ENCODE results near the gene EMC9.
A peak's percentile ranks its signal among the peaks of the same experiment; 100 is the strongest.

The EMC9 gene, protein sequence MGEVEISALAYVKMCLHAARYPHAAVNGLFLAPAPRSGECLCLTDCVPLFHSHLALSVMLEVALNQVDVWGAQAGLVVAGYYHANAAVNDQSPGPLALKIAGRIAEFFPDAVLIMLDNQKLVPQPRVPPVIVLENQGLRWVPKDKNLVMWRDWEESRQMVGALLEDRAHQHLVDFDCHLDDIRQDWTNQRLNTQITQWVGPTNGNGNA

DNA sequence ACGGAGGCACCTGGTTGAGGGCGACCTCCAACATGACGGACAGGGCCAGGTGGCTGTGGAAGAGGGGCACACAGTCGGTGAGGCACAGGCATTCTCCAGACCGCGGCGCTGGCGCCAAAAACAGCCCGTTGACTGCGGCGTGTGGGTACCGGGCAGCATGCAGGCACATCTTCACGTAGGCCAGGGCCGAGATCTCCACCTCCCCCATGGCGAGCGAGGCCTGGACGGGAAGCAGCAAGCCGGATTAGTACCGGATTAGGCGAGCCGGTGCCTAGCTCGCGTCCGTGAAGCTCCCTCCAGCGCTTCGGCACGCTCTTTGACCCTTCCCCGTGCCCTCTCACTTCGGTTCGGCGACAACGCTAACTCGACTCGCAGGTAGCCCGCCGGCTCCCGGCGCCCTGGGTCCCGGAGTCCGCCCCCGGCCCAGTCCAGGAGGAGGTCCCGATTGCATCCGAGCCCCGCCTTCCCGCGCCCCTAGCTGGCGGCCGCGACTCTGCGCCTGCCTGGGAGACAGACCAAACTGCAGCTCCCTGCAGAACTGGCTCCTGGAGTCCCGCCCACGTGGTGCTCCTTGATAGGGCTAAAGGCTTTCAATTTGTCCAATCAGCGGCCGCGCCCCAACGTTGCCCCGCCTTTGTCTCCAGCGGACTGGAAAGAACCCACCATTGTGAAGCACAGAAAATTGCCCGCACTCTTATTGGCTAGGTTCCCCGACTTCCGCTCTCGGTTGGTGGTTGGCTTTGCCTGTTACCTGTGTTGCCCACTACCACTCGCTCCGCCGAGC is at the start of gene EMC9:
Gene EMC9, minus strand, starts transcription at position 495 of the 784 bp plus-strand sequence. Its CDS starts 287 bp downstream, at position 208.
- peak; percentile 100 for DNase-seq

DNA sequence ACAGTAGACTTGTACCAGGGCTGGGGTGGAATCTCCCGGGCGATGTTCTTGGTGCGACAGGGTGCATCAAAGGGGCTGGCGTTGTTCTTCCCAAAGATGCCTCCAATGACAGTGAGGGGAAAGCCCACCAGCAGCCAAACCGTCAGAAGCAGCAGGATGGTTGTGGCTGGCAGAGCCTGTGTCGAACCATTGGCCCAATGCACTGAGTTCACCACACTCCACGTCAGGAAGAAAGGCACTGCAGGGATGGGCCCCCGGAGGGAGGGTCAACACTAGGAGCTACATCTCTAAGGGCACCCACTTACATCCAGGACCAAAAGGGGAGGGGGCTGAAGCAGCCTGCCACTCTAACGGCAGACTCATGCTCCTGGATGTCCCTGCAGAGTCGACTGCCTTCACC is 49.0 kb upstream of the EMC9 start:
- DNase-seq, result no peak

DNA sequence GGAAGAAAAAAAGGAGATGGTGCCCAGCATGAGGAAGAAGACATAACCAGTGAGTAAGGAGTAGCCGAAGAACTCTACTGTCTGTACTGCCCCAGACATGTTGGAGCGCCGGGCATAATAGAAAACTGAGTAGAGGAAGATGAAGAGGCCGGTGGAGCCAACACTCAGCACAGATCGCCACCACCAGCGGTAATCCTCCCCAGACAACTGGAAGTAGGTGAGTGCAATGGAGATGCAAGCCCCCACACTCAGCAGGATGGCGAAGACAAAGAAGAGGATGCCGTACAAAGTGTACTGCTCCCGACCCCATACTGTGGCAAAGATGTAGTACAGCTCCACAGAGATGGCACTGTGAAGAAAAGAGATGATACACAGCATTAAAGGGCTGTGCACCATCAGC is 48.1 kb upstream of the EMC9 start:
- no peak for DNase-seq

DNA sequence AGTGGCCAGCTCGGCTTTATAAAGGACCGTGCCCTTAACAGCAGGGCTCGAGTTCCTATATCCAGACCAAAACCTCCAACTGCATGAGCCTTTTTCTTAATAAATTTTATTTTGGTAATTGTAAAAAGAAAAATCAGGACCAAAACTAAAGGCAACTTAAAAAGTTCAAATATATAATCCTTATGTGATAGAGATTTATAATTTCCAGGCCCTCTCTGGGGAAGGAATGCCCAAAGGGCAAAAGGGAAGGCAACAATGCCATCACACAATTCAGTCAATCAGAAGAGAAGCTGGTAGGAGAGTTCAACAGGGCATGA is 47.6 kb upstream of the EMC9 start:
- no peak for DNase-seq

DNA sequence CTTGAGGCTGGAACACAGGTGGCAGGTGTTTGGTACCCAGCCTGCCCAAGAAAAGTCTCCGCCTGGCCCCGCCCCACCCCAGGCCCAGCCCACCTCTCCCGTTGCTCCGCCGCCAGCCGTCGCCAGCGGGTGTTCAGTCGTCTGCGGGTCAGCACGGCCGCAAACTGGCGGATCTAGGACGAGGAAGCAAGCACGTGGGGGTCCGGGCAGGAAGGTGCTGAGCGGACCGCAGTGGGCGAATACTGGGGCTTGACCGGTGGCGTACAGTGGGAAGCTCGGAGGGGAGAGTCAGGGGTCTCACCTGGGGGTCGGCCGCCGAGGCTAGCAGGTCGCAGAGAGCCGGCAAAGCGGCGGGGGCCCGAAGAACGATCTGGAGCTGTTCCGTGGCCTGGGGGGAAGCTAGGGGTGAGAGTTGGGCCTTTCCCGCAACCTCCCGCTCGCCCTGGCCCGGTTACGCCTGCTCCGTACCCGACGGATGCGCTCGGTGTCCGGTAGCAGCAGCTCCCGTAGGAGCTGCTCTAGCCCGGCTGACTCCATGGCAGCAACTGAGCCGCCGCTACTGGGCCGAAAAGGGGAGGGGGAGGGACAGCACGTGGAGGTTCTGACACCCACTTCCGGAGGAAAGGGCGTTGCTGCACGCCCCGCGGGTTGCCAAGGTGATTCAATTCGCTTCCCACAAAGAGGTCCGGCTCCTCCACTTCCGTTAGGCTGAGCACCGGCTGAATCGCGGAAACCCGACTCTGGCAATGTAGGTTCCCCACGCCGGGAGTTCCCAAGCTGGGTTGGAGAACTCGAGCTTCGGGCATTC is 47.1 kb upstream of the EMC9 start, which contains the start of gene IPO4:
Gene IPO4, minus strand, starts transcription at position 566 of the 808 bp plus-strand sequence. Its CDS starts 29 bp downstream, at position 537.
- peak; percentile 98 for DNase-seq

DNA sequence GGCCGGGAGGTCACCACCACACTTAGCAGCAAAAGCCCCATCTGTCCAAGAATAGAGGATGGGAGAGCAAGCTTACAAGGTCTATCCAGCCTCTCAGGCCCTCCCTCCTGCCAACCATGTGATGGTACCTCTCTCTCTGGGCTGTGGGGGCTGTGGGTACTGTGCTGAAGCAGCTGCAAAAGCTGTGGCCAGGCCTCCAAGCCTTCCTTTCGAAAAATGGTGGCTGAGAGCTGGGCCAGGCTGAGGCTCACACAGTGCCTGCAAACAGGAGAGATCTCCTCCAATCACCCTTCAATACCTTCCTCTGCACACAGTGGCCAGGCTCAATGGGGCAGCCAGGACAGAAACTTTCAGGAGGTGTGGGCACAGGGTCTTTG is 46.1 kb upstream of the EMC9 start:
- DNase-seq, result no peak

DNA sequence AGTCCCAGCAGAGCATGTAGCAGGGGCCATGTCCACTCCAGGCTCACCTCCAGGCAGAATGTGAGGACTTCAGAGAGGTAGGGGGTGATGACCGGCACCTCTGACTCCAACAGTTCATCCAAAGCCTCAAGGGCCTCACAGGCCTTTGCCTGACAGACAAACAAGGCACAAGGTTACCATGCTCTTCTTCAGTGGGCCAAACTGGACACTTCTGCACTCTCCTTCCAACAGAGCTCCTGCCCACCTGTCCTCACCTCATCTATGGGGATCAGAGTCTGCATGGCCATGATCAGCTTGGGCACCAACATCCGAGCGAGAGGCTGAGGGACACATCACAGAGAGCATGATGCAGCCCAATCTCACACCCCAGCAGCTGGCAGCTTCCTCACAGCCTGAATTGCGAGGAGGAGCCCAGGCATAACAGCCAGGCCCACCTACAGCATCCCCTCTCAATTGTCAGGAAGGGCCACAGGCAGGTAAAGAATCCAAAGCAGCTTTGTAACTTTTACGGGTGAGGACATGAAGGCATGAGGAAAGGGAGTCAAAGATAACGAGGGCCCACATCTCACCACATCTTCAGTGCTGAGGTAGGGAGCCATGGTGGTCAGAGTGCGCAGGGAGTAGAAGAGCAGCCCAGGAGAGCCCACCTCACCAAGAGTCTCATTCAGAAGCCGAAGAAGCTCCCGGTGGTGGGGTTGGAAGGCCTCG is 45.6 kb upstream of the EMC9 start:
- no peak for DNase-seq

DNA sequence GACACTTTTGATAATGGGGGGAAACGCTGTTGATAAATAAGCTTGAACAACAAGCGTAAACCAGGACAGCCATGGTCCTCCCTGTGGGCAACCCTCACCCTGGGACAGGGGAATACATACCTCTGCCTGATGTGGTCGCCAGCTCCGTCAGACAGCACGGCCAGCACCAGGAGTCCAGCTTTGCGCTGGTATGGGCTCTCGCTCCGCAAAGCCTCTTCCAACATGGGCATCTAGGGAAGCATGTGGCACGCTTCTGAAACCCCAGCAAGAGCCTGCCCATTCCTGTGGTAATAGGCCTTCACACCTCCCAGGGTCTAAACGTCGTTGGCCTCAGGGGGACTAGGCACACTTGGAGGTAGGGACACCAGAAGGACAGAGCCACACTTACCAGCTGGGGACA is 44.4 kb upstream of the EMC9 start:
- DNase-seq, result no peak

DNA sequence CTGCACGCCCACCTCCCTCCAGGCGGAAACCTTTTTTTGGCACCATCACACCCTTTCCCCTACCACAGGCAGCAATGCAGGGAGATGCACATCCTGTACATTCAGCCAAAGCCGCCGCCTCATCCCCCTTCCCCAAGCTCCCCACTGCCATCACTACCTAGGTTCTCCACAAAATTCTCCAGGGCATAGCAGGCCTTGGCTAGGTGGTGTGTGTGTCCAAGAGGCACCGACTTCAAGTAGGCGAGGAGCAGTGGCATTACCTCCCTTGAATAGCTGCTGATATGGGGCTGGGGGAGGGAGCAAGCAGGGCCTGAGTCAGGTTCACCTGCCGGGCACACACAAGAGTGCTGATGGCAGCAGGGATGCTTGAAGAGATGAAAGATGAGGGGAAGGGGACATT is 43.6 kb upstream of the EMC9 start:
- DNase-seq, result no peak

DNA sequence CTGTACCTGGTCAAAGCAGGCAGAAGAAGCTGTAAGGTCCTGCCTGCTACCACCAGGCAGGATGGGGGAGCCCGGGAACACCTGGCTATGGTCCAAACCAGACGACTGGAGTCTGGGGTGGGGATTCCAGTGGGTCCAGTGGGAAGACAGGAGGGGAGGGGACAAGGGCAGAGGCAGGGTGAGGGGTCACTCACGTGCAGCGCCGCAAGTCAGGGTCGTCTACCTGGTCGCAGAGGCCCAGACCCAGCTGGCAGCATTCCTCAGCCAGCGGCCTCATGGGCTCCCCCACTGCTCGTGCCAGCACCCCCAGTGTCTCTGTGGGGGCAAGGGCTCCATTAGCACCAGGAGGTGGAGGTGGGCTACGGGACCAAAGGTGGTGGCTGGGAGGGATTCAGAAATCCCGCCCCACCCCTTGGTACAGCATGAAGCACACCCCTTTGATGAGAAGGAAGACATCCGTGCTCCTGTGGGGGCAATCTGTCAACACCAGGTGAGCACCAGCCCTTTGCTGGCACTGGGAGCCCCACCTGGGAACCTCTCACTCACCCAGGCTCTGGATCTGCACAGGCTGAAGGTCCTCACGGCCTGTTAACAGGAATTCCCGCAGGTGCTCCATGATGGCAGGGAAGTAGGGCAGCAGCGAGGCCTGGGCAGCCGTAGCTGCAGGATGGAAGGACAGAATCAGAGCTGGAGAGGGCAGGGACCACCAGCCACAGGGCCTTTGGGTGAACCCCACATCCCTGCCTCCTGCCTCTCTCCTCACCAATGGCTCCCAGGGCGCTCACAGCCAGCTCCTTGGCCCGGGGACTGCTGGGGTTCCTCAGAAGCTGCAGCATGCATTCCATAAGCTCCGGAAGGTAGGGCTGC is 42.9 kb upstream of the EMC9 start:
- no peak for DNase-seq

DNA sequence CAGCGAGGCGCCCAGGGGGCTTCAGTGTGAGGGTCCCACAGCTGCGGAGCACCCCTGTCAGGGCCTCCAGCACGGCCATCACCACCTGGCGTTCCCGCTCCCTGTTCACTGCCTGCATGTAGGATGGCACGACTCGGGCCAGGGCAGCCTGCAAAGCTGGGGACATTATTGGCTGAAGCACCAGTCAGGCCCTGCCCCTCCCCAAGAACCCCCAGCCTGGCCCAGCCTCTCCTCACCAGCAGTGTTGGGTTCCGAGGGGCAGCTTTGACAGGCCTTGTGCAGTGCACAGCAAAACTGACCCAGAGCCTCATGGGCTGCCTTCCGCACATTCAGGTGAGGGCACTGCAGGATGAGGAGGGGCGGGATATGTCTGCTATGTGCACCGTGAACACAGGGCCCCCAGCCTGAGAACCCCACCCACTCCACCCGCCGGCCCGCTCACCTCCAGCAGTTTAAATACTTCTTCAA is 41.7 kb upstream of the EMC9 start:
- no peak for DNase-seq

DNA sequence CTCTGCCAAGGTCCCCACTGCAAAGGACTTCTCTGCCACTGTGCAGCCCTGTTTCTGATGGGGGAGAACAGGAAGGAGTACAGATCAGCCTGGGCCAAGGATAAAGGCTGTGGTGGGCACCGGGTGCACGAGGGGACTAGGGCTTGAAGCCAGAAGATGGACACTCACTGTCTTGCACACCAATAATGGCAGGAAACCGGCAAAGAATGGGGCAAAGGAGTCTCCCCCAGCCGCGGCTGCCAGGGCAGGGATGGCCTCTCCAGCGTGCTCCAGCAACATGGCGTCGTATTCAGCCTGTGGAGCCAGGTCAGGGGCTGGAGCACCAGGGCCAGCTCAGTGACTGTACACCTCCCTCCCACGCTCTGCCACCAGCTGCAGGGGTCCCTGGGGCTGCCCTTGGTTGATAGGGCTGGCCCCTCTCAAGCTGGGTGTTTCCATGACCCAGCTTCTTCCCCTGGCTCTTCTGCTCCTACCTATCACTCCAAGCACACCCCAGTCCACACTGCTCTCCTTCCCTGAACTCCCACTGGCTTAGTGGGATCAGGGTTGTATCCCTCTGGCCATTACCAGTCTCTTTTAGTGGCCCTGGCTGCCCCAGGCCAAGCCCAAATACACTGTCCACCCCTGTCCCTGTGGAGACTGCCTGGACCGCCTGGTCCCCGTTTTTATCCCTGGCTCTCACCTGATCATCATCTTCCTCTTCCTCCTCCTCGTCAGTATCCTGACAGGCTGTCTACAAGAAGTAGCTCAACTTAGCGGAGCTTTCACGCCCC is 40.9 kb upstream of the EMC9 start:
- DNase-seq, result no peak

DNA sequence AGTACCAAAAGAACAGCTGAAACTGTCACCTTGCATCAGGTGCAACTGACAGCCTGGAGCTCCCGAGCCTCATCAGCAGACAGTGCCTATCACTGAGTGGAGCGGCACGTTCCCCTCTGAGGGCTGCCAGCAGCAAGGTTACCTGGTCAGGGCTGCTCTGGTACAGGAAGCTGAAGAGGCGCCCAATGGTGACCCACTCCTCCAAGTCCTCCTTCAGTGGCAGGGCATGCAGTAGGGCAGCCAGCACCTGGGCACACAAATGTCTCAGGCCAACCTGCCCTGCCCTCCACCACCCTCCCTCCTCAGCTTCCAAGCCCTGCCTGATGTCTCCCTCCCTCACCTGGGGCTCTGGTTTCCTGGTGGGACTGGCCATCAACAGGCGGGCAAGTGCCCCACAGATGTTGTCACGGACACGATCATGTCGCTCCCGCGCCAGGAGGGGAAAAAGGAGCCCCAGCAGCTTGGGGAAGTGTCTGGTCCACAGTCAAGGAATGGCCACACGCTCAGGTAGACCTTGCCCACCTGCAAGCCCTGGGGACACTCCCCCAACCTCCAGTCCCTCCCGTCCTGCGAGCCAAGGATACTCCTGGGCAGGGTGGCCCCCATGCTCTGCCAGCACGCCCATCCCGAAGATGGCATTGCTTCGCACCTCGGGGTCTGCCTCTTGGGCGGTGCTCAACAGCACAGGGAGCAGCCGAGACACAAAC is 40.1 kb upstream of the EMC9 start:
- no peak for DNase-seq

DNA sequence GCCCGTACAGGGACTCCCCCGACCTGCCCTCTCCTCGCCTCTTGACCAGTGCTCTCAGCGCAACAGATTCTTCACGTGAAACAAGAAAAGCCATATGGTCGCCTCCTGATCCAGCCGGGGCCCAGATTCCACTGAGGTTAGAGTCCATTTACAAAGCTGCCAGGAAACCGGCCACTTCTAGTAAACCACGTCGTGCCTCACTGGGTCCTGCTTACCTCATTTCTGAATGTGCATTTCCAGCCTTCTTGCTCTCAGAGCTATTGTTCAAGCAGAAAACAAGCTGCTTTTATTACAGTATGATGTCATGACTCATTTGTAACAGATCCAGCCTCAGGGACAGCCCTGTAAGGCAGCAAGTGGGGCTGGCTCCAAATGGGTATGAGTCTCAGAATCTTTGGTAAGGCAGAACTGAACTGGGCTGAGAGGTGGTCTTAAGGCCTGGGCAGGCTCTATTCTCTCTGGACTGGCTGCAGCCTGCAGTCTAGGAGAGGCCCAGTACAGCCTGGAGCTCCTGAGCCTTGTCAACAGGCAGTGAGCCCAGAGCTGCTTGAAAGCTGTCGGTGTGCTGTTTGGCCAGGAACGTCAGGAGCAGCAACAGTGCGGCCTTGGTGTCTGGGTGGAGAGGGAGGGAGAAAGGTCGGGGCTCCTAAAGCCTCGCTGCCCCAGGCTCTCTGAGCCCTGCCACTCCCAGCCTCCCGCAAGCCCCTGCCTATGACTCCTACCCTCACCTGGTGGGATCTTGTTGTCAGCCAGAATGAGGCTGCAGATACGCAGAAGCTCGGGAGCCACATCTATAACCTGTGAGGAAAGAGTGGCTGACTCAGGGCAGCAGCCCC is 38.8 kb upstream of the EMC9 start:
- DNase-seq, result peak; percentile 67

DNA sequence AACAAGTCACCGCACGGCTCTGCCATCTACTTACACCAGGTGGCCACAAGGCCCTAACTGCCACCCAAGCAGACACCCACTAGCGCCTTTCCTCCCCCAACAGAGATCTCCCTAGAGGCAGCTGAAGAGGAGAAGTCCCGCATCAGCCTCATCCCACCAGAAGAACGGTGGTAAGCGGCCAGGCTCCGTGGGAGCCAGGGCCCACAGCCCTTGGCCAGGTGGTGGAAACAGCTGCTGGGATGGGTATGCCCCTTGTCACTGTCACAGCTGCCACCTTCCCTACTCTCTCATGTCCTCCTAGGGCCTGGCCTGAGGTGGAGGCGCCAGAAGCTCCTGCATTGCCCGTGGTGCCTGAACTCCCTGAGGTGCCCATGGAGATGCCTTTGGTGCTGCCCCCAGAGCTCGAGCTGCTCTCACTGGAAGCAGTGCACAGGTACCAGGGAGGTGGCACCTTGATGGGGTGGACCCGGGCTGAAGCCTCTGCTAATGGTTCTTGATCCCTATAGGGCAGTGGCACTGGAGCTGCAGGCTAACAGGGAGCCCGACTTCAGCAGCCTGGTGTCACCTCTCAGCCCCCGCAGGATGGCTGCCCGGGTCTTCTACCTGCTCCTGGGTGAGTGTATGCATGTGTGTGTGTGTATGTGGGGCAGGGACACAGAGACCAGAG is 38.0 kb upstream of the EMC9 start:
- no peak for DNase-seq

DNA sequence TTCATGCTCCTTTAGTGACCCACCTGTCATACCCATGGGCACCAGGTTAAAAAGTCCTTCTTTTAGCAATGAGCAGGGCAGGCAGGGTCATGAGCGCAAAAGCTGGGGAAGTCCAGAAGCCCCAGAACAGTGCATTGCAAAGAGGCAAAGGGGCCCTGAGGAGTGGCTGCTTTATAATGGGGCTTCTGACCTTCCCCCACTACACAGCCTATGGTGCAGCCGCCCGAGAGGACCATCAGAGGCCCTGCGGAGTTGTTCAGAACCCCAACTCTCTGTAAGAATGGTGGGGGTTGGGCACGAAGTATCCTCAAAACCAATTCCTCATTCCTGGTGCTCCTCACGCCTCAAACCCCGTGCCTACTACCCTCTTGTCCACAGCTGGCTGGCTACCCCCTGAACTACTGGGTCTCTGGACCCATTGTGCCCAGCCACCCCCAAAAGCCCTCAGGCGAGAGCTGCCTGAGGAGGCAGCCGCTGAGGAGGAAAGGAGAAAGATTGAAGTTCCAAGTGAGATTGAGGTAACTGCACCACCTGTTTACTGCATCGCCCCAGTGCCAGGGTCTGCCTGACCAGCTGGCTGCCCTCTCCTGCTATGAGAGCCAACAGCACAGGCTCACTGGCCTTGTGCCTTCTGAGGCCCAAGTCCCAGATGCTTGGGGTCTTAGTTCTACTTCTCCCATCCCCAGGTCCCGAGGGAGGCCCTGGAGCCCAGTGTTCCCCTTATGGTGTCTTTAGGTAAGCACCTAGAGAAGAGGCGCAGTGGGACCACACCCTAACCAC is 37.2 kb upstream of the EMC9 start:
- no peak for DNase-seq

DNA sequence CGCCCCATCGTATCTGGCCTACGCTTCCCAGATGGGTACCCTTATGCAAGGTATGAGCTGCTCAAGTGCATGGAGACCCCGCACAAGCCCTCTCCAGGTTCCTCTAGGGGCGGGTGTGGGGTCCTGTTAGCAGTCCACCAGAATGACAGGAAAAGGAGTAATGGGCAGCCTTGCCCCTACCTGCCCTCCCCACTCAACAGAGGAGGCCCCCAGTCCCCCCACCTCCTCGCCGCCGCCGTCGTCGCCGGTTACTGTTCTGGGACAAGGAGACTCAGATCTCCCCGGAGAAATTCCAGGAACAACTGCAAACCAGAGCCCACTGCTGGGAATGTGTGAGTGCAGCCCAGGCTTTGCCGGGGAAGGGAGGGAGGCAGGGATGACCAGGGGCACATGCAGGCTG is 36.5 kb upstream of the EMC9 start:
- no peak for DNase-seq
